ENCODE measurements around the gene RRP12. TPM values are rescaled to one million over a fixed set of nuclear protein-coding genes. Genes with fewer than 3 reads are reported as not detected.
"Not testable (repeated sequence)": the region's sequence is repeated elsewhere in the genome, so short reads cannot be mapped to it uniquely, and the experiment has no call there.

The RRP12 gene
- polyA plus RNA-seq, 1 donor from 2014 or later, result 9.7 TPM

DNA sequence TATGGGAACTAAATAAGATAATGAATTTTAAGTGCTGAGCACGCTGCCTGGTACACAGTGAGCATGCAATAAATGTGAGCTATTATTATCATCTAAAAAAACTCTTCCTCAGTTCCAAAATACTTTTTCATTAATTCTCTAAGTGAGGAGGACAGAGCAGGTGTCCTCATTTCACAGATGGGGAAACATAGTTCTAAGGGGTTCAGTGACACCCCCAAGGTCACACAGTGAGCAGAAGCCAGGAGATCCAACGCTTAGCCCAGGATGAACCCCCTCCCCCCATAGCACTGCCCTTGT lies 6.8 kb upstream of the RRP12 start:
- H2AFZ ChIP-seq (ENCODE audit: low read depth, low read length), result no peak overlapping the region
- no peaks in the 10 kb centered on the region for H4K20me1 ChIP-seq (ENCODE audit: insufficient read depth)
- no peak overlapping the region for H3K9ac ChIP-seq (ENCODE audit: low read length)
- no peaks in the 10 kb centered on the region for H3K9me2 ChIP-seq (ENCODE audit: insufficient read depth, low read length)
- TF ChIP-seq EZH2 (IDR thresholded peaks at IDR 0.05; ENCODE audit: borderline replicate concordance, insufficient read depth, low read length, poor library complexity, severe bottlenecking) (no peak), RAD21 (conservative IDR thresholded peaks at IDR 0.05) (no peak), POLR2AphosphoS5 (IDR thresholded peaks at IDR 0.05) (no peak), EP300 (conservative IDR thresholded peaks at IDR 0.05; ENCODE audit: poor library complexity, severe bottlenecking) (no peak), SMC3 (conservative IDR thresholded peaks at IDR 0.05; ENCODE audit: poor library complexity) (no peak), MXI1 (conservative IDR thresholded peaks at IDR 0.05; ENCODE audit: poor library complexity, severe bottlenecking) (no peak), TAF1 (IDR thresholded peaks at IDR 0.05; ENCODE audit: low read depth) (no peak)
- TF ChIP-seq, protein P1, sequence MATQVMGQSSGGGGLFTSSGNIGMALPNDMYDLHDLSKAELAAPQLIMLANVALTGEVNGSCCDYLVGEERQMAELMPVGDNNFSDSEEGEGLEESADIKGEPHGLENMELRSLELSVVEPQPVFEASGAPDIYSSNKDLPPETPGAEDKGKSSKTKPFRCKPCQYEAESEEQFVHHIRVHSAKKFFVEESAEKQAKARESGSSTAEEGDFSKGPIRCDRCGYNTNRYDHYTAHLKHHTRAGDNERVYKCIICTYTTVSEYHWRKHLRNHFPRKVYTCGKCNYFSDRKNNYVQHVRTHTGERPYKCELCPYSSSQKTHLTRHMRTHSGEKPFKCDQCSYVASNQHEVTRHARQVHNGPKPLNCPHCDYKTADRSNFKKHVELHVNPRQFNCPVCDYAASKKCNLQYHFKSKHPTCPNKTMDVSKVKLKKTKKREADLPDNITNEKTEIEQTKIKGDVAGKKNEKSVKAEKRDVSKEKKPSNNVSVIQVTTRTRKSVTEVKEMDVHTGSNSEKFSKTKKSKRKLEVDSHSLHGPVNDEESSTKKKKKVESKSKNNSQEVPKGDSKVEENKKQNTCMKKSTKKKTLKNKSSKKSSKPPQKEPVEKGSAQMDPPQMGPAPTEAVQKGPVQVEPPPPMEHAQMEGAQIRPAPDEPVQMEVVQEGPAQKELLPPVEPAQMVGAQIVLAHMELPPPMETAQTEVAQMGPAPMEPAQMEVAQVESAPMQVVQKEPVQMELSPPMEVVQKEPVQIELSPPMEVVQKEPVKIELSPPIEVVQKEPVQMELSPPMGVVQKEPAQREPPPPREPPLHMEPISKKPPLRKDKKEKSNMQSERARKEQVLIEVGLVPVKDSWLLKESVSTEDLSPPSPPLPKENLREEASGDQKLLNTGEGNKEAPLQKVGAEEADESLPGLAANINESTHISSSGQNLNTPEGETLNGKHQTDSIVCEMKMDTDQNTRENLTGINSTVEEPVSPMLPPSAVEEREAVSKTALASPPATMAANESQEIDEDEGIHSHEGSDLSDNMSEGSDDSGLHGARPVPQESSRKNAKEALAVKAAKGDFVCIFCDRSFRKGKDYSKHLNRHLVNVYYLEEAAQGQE (IDR thresholded peaks at IDR 0.05; ENCODE audit: borderline replicate concordance), result no peak
- TF ChIP-seq, protein P2, sequence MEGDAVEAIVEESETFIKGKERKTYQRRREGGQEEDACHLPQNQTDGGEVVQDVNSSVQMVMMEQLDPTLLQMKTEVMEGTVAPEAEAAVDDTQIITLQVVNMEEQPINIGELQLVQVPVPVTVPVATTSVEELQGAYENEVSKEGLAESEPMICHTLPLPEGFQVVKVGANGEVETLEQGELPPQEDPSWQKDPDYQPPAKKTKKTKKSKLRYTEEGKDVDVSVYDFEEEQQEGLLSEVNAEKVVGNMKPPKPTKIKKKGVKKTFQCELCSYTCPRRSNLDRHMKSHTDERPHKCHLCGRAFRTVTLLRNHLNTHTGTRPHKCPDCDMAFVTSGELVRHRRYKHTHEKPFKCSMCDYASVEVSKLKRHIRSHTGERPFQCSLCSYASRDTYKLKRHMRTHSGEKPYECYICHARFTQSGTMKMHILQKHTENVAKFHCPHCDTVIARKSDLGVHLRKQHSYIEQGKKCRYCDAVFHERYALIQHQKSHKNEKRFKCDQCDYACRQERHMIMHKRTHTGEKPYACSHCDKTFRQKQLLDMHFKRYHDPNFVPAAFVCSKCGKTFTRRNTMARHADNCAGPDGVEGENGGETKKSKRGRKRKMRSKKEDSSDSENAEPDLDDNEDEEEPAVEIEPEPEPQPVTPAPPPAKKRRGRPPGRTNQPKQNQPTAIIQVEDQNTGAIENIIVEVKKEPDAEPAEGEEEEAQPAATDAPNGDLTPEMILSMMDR (IDR thresholded peaks at IDR 0.05; ENCODE audit: poor library complexity, severe bottlenecking), result no peak
- H3K9me3 ChIP-seq (ENCODE audit: low read length), result no peaks in the 10 kb centered on the region
- no peaks in the 10 kb centered on the region for H3F3A ChIP-seq (ENCODE audit: insufficient read depth, low read length, poor library complexity, severe bottlenecking)
- H3K4me3 ChIP-seq (ENCODE audit: low read length), result no peak overlapping the region
- H3K27ac ChIP-seq (ENCODE audit: low read length), result no peak overlapping the region
- no peak overlapping the region for H3K4me2 ChIP-seq (ENCODE audit: low read length)
- H3K27me3 ChIP-seq (ENCODE audit: insufficient read depth, low read depth, low read length), result no peaks in the 10 kb centered on the region
- no peaks in the 10 kb centered on the region for H3K36me3 ChIP-seq (ENCODE audit: insufficient read depth, low read length)
- no peaks in the 10 kb centered on the region for H3K79me2 ChIP-seq (replicated peaks; ENCODE audit: insufficient read depth, low read length)

DNA sequence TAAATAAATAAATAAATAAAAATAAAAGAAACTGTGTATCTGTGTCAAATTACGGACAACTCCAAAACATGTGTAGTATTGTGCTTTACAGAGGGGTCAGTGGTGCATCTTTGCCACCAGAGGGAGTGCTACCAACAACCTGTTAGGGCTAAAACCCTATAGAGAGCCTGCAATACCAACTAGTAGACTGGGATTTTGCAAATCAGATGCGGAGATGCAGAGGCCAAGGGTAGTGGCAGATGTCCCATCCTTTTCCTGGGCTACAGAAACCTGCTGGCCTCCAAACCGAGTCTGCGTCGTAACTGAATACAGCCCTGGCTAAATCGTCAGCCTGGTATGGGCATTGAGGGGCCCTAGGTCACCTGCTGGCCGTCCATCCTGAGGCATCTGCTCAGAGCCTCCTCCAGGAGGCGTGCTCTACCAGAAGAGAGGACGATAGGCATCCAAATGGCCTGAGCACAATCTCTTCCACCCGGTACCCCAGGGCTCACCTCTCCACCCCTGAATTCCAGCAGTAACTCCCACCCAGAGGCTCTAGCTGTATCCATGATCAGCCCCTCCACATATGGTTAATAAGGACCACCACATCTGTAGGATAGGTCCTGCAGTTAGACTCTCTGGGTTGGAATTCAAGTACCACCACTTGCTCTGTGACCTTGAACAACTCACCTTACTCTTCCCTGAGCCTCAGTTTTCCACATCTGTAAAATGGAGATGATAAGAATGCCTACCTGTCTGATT lies 6.2 kb upstream of the RRP12 start:
- H3K36me3 ChIP-seq (ENCODE audit: insufficient read depth, low read length), result no peaks in the 10 kb centered on the region
- peak; percentile 52 for TF ChIP-seq RAD21 (conservative IDR thresholded peaks at IDR 0.05)
- TF ChIP-seq, protein P1 (IDR thresholded peaks at IDR 0.05; ENCODE audit: borderline replicate concordance), result no peak
- TF ChIP-seq EP300 (conservative IDR thresholded peaks at IDR 0.05; ENCODE audit: poor library complexity, severe bottlenecking), result no peak
- TF ChIP-seq POLR2AphosphoS5 (IDR thresholded peaks at IDR 0.05), result no peak
- TF ChIP-seq, protein P2 (IDR thresholded peaks at IDR 0.05; ENCODE audit: poor library complexity, severe bottlenecking), result peak; percentile 71
- TF ChIP-seq SMC3 (conservative IDR thresholded peaks at IDR 0.05; ENCODE audit: poor library complexity), result peak; percentile 71
- TF ChIP-seq MXI1 (conservative IDR thresholded peaks at IDR 0.05; ENCODE audit: poor library complexity, severe bottlenecking), result no peak
- TF ChIP-seq TAF1 (IDR thresholded peaks at IDR 0.05; ENCODE audit: low read depth), result no peak
- TF ChIP-seq EZH2 (IDR thresholded peaks at IDR 0.05; ENCODE audit: borderline replicate concordance, insufficient read depth, low read length, poor library complexity, severe bottlenecking), result no peak
- no peaks in the 10 kb centered on the region for H4K20me1 ChIP-seq (ENCODE audit: insufficient read depth)
- H2AFZ ChIP-seq (ENCODE audit: low read depth, low read length), result no peak overlapping the region
- H3K79me2 ChIP-seq (replicated peaks; ENCODE audit: insufficient read depth, low read length), result no peaks in the 10 kb centered on the region
- no peak overlapping the region for H3K27ac ChIP-seq (ENCODE audit: low read length)
- H3K9me2 ChIP-seq (ENCODE audit: insufficient read depth, low read length), result no peaks in the 10 kb centered on the region
- no peaks in the 10 kb centered on the region for H3F3A ChIP-seq (ENCODE audit: insufficient read depth, low read length, poor library complexity, severe bottlenecking)
- H3K9me3 ChIP-seq (ENCODE audit: low read length), result no peaks in the 10 kb centered on the region
- no peak overlapping the region for H3K9ac ChIP-seq (ENCODE audit: low read length)
- no peak overlapping the region for H3K4me3 ChIP-seq (ENCODE audit: low read length)
- no peak overlapping the region for H3K4me2 ChIP-seq (ENCODE audit: low read length)
- H3K27me3 ChIP-seq (ENCODE audit: insufficient read depth, low read depth, low read length), result no peaks in the 10 kb centered on the region

DNA sequence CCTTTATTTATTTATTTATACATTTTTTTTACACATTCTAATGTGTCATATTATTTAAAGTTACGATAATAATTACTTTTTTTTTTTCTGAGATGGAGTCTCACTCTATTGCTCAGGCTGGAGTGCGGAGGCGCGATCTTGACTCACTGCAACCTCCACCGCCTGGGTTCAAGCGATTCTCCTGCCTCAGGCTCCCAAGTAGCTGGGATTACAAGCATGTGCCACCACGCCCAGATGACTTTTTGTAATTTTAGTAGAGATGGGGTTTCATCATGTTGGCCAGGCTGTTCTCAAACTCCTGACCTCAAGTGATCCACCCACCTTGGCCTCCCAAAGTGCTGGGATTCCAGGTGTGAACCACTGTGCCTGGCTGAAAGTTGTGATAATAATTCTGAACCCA lies 5.3 kb upstream of the RRP12 start:
- not testable (repeated sequence) for H3K9ac ChIP-seq (ENCODE audit: low read length); H3K9me2 ChIP-seq (ENCODE audit: insufficient read depth, low read length); H2AFZ ChIP-seq (ENCODE audit: low read depth, low read length); H3K27me3 ChIP-seq (ENCODE audit: insufficient read depth, low read depth, low read length); H3K36me3 ChIP-seq (ENCODE audit: insufficient read depth, low read length); H3K79me2 ChIP-seq (replicated peaks; ENCODE audit: insufficient read depth, low read length); H3K27ac ChIP-seq (ENCODE audit: low read length); H3K4me2 ChIP-seq (ENCODE audit: low read length); H3K9me3 ChIP-seq (ENCODE audit: low read length); H3K4me3 ChIP-seq (ENCODE audit: low read length); H3F3A ChIP-seq (ENCODE audit: insufficient read depth, low read length, poor library complexity, severe bottlenecking); H4K20me1 ChIP-seq (ENCODE audit: insufficient read depth)

All from neural cell (in vitro differentiated cells).